Fibroblast of mammary gland (primary cell): ENCODE measurements around the gene PARVA.

Experiments used
- DNase-seq: peaks from one replicate; pipeline ENCODE4 v3.0.0-alpha.2; 2010; ENCODE audit warnings: low read depth
- H3K4me3 ChIP-seq: 2 replicates; pipeline ENCODE4 v1.5.1; 2011; ENCODE audit warnings: low read depth, mild to moderate bottlenecking, low read length, moderate library complexity; ENCODE audit not compliant: control insufficient read depth
- CTCF ChIP-seq: conservative IDR thresholded peaks from 2 replicates; pipeline ENCODE4 v1.5.1; 2011; ENCODE audit warnings: low read depth, low read length, inconsistent platforms; ENCODE audit not compliant: control insufficient read depth, insufficient read depth

PARVA gene

GRCh38 chr11:12403122-12403996 is 26.0 kb downstream of the PARVA start:
- TF ChIP-seq CTCF, result no peak
- no peak for DNase-seq
- no peak overlapping the region for H3K4me3 ChIP-seq

GRCh38 chr11:12403997-12404350 is 26.6 kb downstream of the PARVA start:
- no peak for TF ChIP-seq CTCF
- no peak overlapping the region for H3K4me3 ChIP-seq

GRCh38 chr11:12404436-12404835 is 27.1 kb downstream of the PARVA start:
- TF ChIP-seq CTCF, result no peak
- no peak for DNase-seq
- no peak overlapping the region for H3K4me3 ChIP-seq

More at GRCh38 chr11:12403997-12404350, 26.6 kb downstream of the PARVA start:
- DNase-seq, result no peak

GRCh38 chr11:12408156-12408770 is 30.9 kb downstream of the PARVA start:
- H3K4me3 ChIP-seq, result no peak overlapping the region
- DNase-seq, result no peak
- no peak for TF ChIP-seq CTCF

- peak; percentile 46 for DNase-seq
- no peak for TF ChIP-seq CTCF
These were observed 32.2 kb downstream of the PARVA start for GRCh38 chr11:12409621-12410005.

GRCh38 chr11:12410006-12410728 is 32.8 kb downstream of the PARVA start:
- H3K4me3 ChIP-seq, result no peak overlapping the region
- peak; percentile 42 for TF ChIP-seq CTCF
- DNase-seq, result peak; percentile 63

More at GRCh38 chr11:12409621-12410005, 32.2 kb downstream of the PARVA start:
- H3K4me3 ChIP-seq, result no peak overlapping the region
